ENCODE data around the gene MBOAT2.
"Not testable (repeated sequence)": the region's sequence is repeated elsewhere in the genome, so short reads cannot be mapped to it uniquely, and the experiment has no call there.

The MBOAT2 gene

DNA sequence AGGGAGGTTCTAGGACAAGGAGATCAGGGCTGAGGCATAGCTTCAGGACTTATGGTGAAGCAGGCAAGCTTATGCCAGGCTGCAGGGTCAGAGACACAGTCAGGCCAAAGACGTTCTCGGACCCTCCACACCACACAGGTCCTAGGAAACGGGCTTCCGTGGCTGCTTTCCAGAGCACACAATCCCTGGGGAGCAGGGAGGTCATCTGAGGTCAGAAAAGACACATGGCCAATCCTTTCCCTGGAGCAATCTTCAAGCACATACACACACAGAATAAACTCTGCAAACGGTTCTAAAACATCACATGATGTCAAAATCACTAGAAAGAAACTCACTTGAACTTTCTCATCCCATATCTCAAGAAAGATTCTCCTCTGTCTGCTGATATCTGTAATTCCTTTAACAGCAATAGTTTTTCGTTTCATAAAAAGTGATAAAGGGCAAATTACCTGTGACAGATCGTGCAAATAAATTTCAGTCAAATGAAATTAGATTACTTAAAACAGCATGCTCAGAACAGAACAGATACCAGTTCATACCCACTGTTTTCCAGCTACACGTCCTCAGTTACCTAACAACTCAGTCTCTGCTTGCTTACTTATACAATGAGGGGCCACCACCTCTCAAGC lies 63.9 kb downstream of the MBOAT2 start:
- Histone ChIP-seq H3K9me3 (no peaks in the 10 kb centered on the region), H3K36me3 (no peaks in the 10 kb centered on the region), H3K27me3 (no peaks in the 10 kb centered on the region), H3K4me3 (ENCODE audit: low read depth, low read length) (peak overlapping the region; percentile 12), H3K4me1 (peaks cover 17% of the 10 kb centered on the region)
- TF ChIP-seq, protein P1, sequence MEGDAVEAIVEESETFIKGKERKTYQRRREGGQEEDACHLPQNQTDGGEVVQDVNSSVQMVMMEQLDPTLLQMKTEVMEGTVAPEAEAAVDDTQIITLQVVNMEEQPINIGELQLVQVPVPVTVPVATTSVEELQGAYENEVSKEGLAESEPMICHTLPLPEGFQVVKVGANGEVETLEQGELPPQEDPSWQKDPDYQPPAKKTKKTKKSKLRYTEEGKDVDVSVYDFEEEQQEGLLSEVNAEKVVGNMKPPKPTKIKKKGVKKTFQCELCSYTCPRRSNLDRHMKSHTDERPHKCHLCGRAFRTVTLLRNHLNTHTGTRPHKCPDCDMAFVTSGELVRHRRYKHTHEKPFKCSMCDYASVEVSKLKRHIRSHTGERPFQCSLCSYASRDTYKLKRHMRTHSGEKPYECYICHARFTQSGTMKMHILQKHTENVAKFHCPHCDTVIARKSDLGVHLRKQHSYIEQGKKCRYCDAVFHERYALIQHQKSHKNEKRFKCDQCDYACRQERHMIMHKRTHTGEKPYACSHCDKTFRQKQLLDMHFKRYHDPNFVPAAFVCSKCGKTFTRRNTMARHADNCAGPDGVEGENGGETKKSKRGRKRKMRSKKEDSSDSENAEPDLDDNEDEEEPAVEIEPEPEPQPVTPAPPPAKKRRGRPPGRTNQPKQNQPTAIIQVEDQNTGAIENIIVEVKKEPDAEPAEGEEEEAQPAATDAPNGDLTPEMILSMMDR (IDR thresholded peaks at IDR 0.05; ENCODE audit: low read depth, low read length), result no peak
- peak; percentile 70 for DNase-seq

DNA sequence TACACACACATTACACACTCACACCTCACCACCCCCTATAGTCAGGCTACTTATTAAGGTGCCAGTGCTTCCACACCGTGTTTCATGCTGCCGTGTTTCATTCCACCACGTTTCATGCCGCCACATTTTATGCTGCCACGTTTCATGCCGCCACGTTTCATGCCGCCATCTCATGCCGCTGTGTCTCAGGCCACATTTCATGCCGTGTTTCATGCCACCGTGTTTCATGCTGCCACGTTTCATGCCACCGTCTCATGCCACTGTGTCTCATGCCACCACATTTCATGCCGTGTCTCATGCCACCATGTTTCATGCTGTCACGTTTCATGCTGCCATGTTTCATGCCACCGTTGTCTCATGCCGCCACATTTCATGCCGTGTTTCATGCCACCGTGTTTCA lies 65.1 kb downstream of the MBOAT2 start:
- H3K27me3 ChIP-seq, result no peaks in the 10 kb centered on the region
- H3K4me1 ChIP-seq, result peaks cover 19% of the 10 kb centered on the region
- H3K9me3 ChIP-seq, result no peaks in the 10 kb centered on the region
- TF ChIP-seq, protein P1 (IDR thresholded peaks at IDR 0.05; ENCODE audit: low read depth, low read length), result no peak
- H3K4me3 ChIP-seq (ENCODE audit: low read depth, low read length), result no peak overlapping the region
- DNase-seq, result no peak
- no peaks in the 10 kb centered on the region for H3K36me3 ChIP-seq

DNA sequence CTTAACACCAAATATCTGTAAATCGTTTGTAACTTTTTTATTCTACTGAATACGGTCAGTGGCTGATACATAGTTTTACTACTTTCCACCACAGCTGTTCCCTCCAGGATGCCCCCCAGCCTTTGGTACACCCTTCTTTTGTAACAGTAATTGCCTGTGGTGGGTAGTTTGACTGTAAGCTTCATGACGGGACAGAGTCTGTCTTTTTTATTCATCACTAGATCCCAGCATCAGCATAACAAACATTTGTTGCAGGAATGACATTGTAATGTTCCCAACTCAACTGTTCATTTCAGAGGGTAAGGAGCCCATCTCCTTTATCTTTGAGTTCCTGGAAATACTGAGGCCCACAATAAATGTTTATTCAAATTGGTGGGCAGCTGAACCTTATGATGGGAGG lies 67.5 kb downstream of the MBOAT2 start:
- H3K36me3 ChIP-seq, result no peaks in the 10 kb centered on the region
- DNase-seq, result no peak
- peaks cover 19% of the 10 kb centered on the region for H3K4me1 ChIP-seq
- no peaks in the 10 kb centered on the region for H3K27me3 ChIP-seq
- H3K4me3 ChIP-seq (ENCODE audit: low read depth, low read length), result no peak overlapping the region
- H3K9me3 ChIP-seq, result no peaks in the 10 kb centered on the region
- TF ChIP-seq, protein P1 (IDR thresholded peaks at IDR 0.05; ENCODE audit: low read depth, low read length), result no peak

DNA sequence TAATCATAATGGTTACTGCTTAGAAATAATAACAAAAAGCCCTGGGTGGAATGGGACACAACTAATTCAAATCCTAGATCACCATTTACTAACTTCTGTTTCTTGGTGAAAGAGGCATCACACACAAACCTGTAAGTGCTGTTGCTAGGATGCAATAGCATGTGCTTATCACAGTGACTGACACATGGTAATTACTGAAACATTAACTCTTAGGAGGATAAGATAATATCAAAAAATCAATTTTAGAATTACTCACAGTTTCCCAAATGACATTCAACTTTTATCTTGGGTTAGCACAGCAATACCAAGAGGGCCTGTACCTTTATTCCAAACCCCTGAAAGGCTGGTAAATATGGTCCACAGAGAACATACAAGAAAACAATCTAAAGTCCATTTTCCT lies 69.1 kb downstream of the MBOAT2 start:
- no peaks in the 10 kb centered on the region for H3K27me3 ChIP-seq
- TF ChIP-seq, protein P1 (IDR thresholded peaks at IDR 0.05; ENCODE audit: low read depth, low read length), result no peak
- H3K4me3 ChIP-seq (ENCODE audit: low read depth, low read length), result no peak overlapping the region
- no peak for DNase-seq
- peaks cover 7% of the 10 kb centered on the region for H3K4me1 ChIP-seq
- no peaks in the 10 kb centered on the region for H3K9me3 ChIP-seq
- H3K36me3 ChIP-seq, result no peaks in the 10 kb centered on the region

DNA sequence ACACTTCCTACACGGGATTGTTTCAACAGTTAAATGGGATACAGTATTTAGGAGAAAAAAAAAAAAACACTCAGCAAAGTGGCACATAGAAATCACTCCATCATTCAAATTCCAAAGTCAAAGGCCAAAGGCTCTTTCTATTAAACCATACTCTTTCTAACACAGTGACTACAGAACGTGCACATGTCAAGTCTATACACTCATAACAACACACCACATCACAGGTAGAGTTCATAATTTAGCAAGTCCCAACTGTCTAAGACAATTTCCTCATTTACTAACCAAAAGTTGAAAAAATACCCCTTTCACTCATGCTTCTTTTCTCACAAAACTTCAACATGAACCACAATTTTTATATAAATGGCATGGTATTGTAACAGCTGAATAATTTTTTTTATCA lies 70.8 kb downstream of the MBOAT2 start:
- no peaks in the 10 kb centered on the region for H3K27me3 ChIP-seq
- no peak overlapping the region for H3K4me3 ChIP-seq (ENCODE audit: low read depth, low read length)
- TF ChIP-seq, protein P1 (IDR thresholded peaks at IDR 0.05; ENCODE audit: low read depth, low read length), result no peak
- no peaks in the 10 kb centered on the region for H3K9me3 ChIP-seq
- no peak for DNase-seq
- no peaks in the 10 kb centered on the region for H3K36me3 ChIP-seq
- H3K4me1 ChIP-seq, result 0 out of 2 replicates have a peak, but pooled peaks cover 3% of the 10 kb centered on the region

DNA sequence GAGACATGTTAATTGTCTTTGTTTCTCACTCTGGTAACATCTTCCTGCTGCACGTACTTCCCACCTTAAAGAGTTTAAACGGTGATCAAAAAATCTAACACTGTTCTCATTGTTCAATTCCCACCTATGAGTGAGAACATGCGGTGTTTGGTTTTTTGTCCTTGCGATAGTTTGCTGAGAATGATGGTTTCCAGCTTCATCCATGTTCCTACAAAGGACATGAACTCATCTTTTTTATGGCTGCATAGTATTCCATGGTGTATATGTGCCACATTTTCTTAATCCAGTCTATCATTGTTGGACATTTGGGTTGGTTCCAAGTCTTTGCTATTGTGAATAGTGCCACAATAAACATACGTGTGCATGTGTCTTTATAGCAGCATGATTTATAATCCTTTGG lies 73.3 kb downstream of the MBOAT2 start:
- H3K27me3 ChIP-seq, H3K4me1 ChIP-seq: not testable (repeated sequence)

More for the DNA sequence above, 73.3 kb downstream of the MBOAT2 start:
- DNase-seq; H3K4me3 ChIP-seq (ENCODE audit: low read depth, low read length); H3K36me3 ChIP-seq; H3K9me3 ChIP-seq: not testable (repeated sequence)
